Left kidney (tissue), 2 donors: ENCODE results near the gene DOK1. TPM values are rescaled to one million over a fixed set of nuclear protein-coding genes. Genes with fewer than 3 reads are reported as not detected.

Experiments used
- DNase-seq: peaks from one replicate; pipeline ENCODE4 v3.0.0-alpha.2; 2013
- polyA plus RNA-seq: library from polyadenylated mRNA; unstranded; fragments of 120-200 nt; gene quantifications from one replicate; pipeline ENCODE4 v1.2.1, GENCODE V29; 2013; ENCODE audit not compliant: insufficient read length

The DOK1 gene
- polyA plus RNA-seq, 1 donor: 7.4 TPM

- no peak for DNase-seq
Observed at GRCh38 chr2:74566754-74567085, 12.2 kb downstream of the DOK1 start.

- no peak for DNase-seq
Observed at GRCh38 chr2:74567881-74568280, 13.4 kb downstream of the DOK1 start.

- DNase-seq: no peak
Observed at GRCh38 chr2:74569686-74570085, 15.2 kb downstream of the DOK1 start.

- no peak for DNase-seq
Observed at GRCh38 chr2:74571058-74571457, 16.5 kb downstream of the DOK1 start.

- DNase-seq: no peak
Observed at GRCh38 chr2:74572178-74572925, 17.8 kb downstream of the DOK1 start.

- DNase-seq: no peak
Observed at GRCh38 chr2:74573747-74574562, 19.4 kb downstream of the DOK1 start.

GRCh38 chr2:74575320-74575719, 20.8 kb downstream of the DOK1 start:
- no peak for DNase-seq

- DNase-seq: no peak
Observed at GRCh38 chr2:74576211-74576862, 21.8 kb downstream of the DOK1 start.

GRCh38 chr2:74576863-74577229, 22.3 kb downstream of the DOK1 start:
- no peak for DNase-seq

- DNase-seq: no peak
Observed at GRCh38 chr2:74577448-74577847, 22.9 kb downstream of the DOK1 start.

GRCh38 chr2:74578408-74578807, 23.9 kb downstream of the DOK1 start:
- no peak for DNase-seq

GRCh38 chr2:74581463-74581862, 26.9 kb downstream of the DOK1 start:
- DNase-seq: no peak

- DNase-seq: no peak
Observed at GRCh38 chr2:74582184-74582583, 27.7 kb downstream of the DOK1 start.

GRCh38 chr2:74583504-74583903, 29.0 kb downstream of the DOK1 start:
- no peak for DNase-seq

- no peak for DNase-seq
Observed at GRCh38 chr2:74584088-74584645, 29.6 kb downstream of the DOK1 start.

- DNase-seq: no peak
Observed at GRCh38 chr2:74585406-74586185, 31.1 kb downstream of the DOK1 start.

- DNase-seq: peak; percentile 65
Observed at GRCh38 chr2:74587664-74588277, 33.3 kb downstream of the DOK1 start.

GRCh38 chr2:74588664-74589063, 34.1 kb downstream of the DOK1 start:
- DNase-seq: no peak

GRCh38 chr2:74593826-74594772, 39.6 kb downstream of the DOK1 start:
- no peak for DNase-seq

GRCh38 chr2:74596584-74596983, 42.1 kb downstream of the DOK1 start:
- DNase-seq: no peak
